CMK (cell line): Measurements from ENCODE around the gene IL13RA2.

Experiments
- DNase-seq: peaks from one replicate; pipeline ENCODE4 v3.0.0-alpha.2; 2010; ENCODE audit warnings: low read depth

Gene IL13RA2

GRCh38 chrX:114985967-114986592 is 31.3 kb downstream of the IL13RA2 start:
- DNase-seq: no peak

DNA sequence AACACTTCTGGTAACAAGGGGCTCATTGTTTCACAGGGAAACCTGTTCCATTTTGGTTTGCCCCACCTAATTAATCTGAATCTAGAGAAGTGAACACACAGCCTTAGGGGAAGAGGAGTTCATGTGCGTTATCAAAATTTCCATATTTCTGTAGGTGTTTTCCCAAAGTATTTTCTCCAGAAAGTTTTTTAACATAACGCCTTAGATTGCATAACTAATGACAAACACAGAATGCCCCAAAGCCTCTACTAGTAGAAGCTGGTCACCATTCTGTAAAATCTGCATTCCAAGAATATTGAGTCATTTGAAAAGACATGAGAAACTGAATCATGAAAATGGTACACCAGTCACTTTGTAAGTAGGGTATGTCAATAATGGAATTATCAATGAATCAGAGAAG is 41.1 kb downstream of the IL13RA2 start:
- DNase-seq: no peak

DNA sequence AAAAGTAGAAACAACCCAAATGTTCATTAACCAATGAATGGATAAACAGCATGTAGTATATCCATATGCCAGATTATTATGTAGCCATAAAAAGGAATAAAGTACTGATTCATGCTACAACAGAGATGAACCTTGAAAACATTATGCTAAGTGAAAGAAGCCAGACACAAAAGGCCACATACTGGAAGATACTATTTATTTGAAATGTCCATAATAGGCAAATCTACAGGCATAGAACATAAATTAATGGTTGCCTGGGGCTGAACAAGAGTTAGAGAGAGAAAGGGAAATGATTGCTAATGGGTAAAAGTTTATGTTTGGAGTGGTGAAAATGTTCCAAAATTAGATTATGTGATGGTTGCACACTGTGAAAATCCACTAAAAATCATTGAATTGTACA is 44.4 kb downstream of the IL13RA2 start:
- DNase-seq: no peak

GRCh38 chrX:114970806-114971205 is 46.6 kb downstream of the IL13RA2 start:
- DNase-seq: no peak

DNA sequence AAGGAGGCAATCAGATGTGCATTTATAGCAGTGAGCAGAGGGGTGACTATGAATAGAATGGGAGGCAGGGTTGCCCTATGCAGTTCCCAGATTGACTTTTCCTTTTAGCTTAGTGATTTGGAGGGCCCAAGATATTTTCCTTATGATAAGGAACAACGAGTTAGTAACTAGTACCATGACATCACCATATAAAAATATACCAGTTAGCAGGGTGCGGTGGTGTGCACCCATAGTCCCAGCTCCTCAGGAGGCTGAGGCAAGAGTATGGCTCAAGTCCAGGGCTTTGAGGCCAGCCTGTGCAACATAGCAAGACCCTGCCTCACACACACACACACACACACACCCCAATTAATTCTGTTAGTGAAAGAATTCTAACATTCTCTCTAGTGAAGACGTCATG is 53.0 kb downstream of the IL13RA2 start:
- DNase-seq: no peak

GRCh38 chrX:114962209-114962608 is 55.2 kb downstream of the IL13RA2 start:
- no peak for DNase-seq

- no peak for DNase-seq
Measured at GRCh38 chrX:114959729-114960128, 57.7 kb downstream of the IL13RA2 start.
